Body of pancreas (tissue), 4 donors: ENCODE results near the gene RUFY2.

Experiments used
- POLR2A ChIP-seq, 3 donors: fragments of 450-650 bp; IDR thresholded peaks; one replicate each; pipeline ENCODE4 v1.6.1; 2016; ENCODE audit warnings: antibody characterized with exemption in 3 of 3, mild to moderate bottlenecking in 2 of 3
- TF ChIP-seq, protein P1 (sequence below), 7 experiments: fragments of 450-650 bp in 4 of 7; fragments of 200-600 bp in 3 of 7; sonication (generic) in 3 of 7; IDR thresholded peaks; one replicate each; pipeline ENCODE4 v1.5.1; 2016 to 2019; ENCODE audit warnings: antibody characterized with exemption in 7 of 7

DNA sequence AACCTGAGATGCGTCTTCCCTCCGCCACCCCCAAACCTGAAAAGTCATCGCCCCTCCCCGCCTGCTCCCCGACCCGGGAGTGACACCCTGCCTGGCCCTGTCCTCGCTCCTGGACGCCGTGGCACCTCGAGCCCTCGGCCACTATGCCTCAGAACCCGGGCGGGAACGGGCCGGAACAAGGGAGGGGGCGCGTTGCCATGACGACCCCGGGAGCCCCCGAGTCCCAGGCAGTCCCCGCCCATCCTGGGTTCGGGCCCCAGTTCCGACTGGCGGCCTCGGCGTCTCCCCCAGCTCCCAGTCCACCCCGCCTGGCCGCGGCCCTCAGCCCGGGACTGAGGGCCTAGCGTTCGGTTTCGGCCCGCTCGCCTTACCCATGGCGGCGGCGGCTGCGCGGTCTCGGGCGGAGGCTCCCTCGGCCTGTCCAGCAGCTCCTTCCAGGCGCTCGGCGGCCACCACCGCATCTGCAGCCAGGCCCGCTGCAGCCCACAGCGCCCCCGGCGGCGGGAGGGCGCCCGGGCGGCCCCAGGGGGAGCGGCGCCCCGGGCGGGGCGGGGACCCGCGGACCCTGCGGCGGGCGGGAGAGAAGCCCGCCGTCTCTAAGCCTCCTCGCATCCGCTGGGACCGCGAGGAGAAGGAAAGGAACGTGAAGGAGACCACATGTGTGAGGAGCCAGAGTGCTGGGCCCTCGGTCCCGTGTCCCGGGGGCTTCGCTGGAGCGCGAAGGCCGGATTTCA is at the start of gene RUFY2:
- TF ChIP-seq, protein P1, sequence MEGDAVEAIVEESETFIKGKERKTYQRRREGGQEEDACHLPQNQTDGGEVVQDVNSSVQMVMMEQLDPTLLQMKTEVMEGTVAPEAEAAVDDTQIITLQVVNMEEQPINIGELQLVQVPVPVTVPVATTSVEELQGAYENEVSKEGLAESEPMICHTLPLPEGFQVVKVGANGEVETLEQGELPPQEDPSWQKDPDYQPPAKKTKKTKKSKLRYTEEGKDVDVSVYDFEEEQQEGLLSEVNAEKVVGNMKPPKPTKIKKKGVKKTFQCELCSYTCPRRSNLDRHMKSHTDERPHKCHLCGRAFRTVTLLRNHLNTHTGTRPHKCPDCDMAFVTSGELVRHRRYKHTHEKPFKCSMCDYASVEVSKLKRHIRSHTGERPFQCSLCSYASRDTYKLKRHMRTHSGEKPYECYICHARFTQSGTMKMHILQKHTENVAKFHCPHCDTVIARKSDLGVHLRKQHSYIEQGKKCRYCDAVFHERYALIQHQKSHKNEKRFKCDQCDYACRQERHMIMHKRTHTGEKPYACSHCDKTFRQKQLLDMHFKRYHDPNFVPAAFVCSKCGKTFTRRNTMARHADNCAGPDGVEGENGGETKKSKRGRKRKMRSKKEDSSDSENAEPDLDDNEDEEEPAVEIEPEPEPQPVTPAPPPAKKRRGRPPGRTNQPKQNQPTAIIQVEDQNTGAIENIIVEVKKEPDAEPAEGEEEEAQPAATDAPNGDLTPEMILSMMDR (IDR thresholded peaks at IDR 0.05): peak; percentile 32 to 98 (median 94)
- TF ChIP-seq POLR2A (IDR thresholded peaks at IDR 0.05): peak; percentile 62 to 67 (median 63)
